Rectal smooth muscle tissue (tissue), 1 donor: Measurements from ENCODE around the gene EMILIN2.
"Not testable (repeated sequence)": the region's sequence is repeated elsewhere in the genome, so short reads cannot be mapped to it uniquely, and the experiment has no call there.

Experiments used
- H3K27ac ChIP-seq: one replicate; pipeline ENCODE4 v1.7.0; 2013; ENCODE audit warnings: low read depth, low read length, inconsistent platforms
- H3K27me3 ChIP-seq: one replicate; pipeline ENCODE4 v1.7.0; 2013; ENCODE audit warnings: low read length; ENCODE audit not compliant: control insufficient read depth, insufficient read depth
- H3K36me3 ChIP-seq: one replicate; pipeline ENCODE4 v1.7.0; 2013; ENCODE audit warnings: low read length; ENCODE audit not compliant: control insufficient read depth, insufficient read depth
- H3K4me1 ChIP-seq: one replicate; pipeline ENCODE4 v1.7.0; 2013; ENCODE audit warnings: low read length; ENCODE audit not compliant: control insufficient read depth, insufficient read depth
- H3K4me3 ChIP-seq: one replicate; pipeline ENCODE4 v1.7.0; 2013; ENCODE audit warnings: low read length
- H3K9ac ChIP-seq: one replicate; pipeline ENCODE4 v1.7.0; 2013; ENCODE audit warnings: low read length

Gene EMILIN2

GRCh38 chr18:2823966-2824365 is 22.8 kb upstream of the EMILIN2 start:
- Histone ChIP-seq H3K9ac (no peak overlapping the region), H3K4me1 (no peaks in the 10 kb centered on the region), H3K4me3 (no peak overlapping the region), H3K27ac (no peak overlapping the region), H3K27me3 (no peaks in the 10 kb centered on the region), H3K36me3 (no peaks in the 10 kb centered on the region)

- Histone ChIP-seq H3K9ac (no peak overlapping the region), H3K4me1 (no peaks in the 10 kb centered on the region), H3K36me3 (no peaks in the 10 kb centered on the region), H3K27me3 (no peaks in the 10 kb centered on the region), H3K4me3 (no peak overlapping the region), H3K27ac (no peak overlapping the region)
These were observed 21.9 kb upstream of the EMILIN2 start for GRCh38 chr18:2824865-2825264.

GRCh38 chr18:2825613-2826175 is 21.1 kb upstream of the EMILIN2 start:
- no peaks in the 10 kb centered on the region for H3K36me3 ChIP-seq
- no peak overlapping the region for H3K27ac ChIP-seq
- no peaks in the 10 kb centered on the region for H3K27me3 ChIP-seq

GRCh38 chr18:2826581-2826980 is 20.2 kb upstream of the EMILIN2 start:
- H3K27me3 ChIP-seq, result no peaks in the 10 kb centered on the region
- no peak overlapping the region for H3K9ac ChIP-seq
- H3K27ac ChIP-seq, result no peak overlapping the region
- H3K36me3 ChIP-seq, result no peaks in the 10 kb centered on the region
- H3K4me1 ChIP-seq, result no peaks in the 10 kb centered on the region
- no peak overlapping the region for H3K4me3 ChIP-seq

More at GRCh38 chr18:2825613-2826175, 21.1 kb upstream of the EMILIN2 start:
- Histone ChIP-seq H3K4me3 (no peak overlapping the region), H3K4me1 (no peaks in the 10 kb centered on the region), H3K9ac (no peak overlapping the region)

GRCh38 chr18:2827061-2827460 is 19.7 kb upstream of the EMILIN2 start:
- H3K4me1 ChIP-seq, result no peaks in the 10 kb centered on the region
- H3K27ac ChIP-seq, result no peak overlapping the region

GRCh38 chr18:2836118-2836517 is 10.7 kb upstream of the EMILIN2 start:
- H3K4me1 ChIP-seq, H3K27ac ChIP-seq, H3K4me3 ChIP-seq, H3K36me3 ChIP-seq, H3K9ac ChIP-seq, H3K27me3 ChIP-seq: not testable (repeated sequence)

More at GRCh38 chr18:2827061-2827460, 19.7 kb upstream of the EMILIN2 start:
- Histone ChIP-seq H3K27me3 (no peaks in the 10 kb centered on the region), H3K36me3 (no peaks in the 10 kb centered on the region), H3K4me3 (no peak overlapping the region), H3K9ac (no peak overlapping the region)

- not testable (repeated sequence) for H3K36me3 ChIP-seq
These were observed 9.5 kb upstream of the EMILIN2 start for GRCh38 chr18:2837290-2837689.

GRCh38 chr18:2839202-2839601 is 7.6 kb upstream of the EMILIN2 start:
- Histone ChIP-seq H3K36me3 (no peaks in the 10 kb centered on the region), H3K27ac (no peak overlapping the region), H3K9ac (no peak overlapping the region), H3K4me3 (no peak overlapping the region), H3K27me3 (no peaks in the 10 kb centered on the region), H3K4me1 (no peaks in the 10 kb centered on the region)

More at GRCh38 chr18:2837290-2837689, 9.5 kb upstream of the EMILIN2 start:
- H3K4me1 ChIP-seq, H3K27ac ChIP-seq, H3K4me3 ChIP-seq, H3K27me3 ChIP-seq, H3K9ac ChIP-seq: not testable (repeated sequence)

- Histone ChIP-seq H3K4me1 (no peaks in the 10 kb centered on the region), H3K27me3 (no peaks in the 10 kb centered on the region), H3K4me3 (no peak overlapping the region), H3K36me3 (no peaks in the 10 kb centered on the region), H3K27ac (no peak overlapping the region), H3K9ac (no peak overlapping the region)
These were observed 6.3 kb upstream of the EMILIN2 start for GRCh38 chr18:2840521-2840920.

GRCh38 chr18:2843146-2843545 is 3.7 kb upstream of the EMILIN2 start:
- Histone ChIP-seq H3K36me3 (no peaks in the 10 kb centered on the region), H3K9ac (no peak overlapping the region), H3K27me3 (peaks cover 6% of the 10 kb centered on the region), H3K27ac (no peak overlapping the region), H3K4me1 (no peaks in the 10 kb centered on the region), H3K4me3 (no peak overlapping the region)

- Histone ChIP-seq H3K27ac (no peak overlapping the region), H3K9ac (no peak overlapping the region), H3K4me1 (no peaks in the 10 kb centered on the region), H3K36me3 (no peaks in the 10 kb centered on the region), H3K4me3 (no peak overlapping the region), H3K27me3 (peaks cover 8% of the 10 kb centered on the region)
These were observed 1.6 kb upstream of the EMILIN2 start for GRCh38 chr18:2845172-2845571.

GRCh38 chr18:2847317-2848246 is 776 bp downstream of the EMILIN2 start:
- no peaks in the 10 kb centered on the region for H3K36me3 ChIP-seq
- H3K9ac ChIP-seq, result no peak overlapping the region
- peaks cover 8% of the 10 kb centered on the region for H3K27me3 ChIP-seq
- peak overlapping the region; percentile 61 for H3K4me3 ChIP-seq
- H3K27ac ChIP-seq, result no peak overlapping the region
- H3K4me1 ChIP-seq, result no peaks in the 10 kb centered on the region
